Measurements from ENCODE around the gene PSMB9.
A peak's percentile ranks its signal among the peaks of the same experiment; 100 is the strongest.
"Not testable (repeated sequence)": the region's sequence is repeated elsewhere in the genome, so short reads cannot be mapped to it uniquely, and the experiment has no call there.

PSMB9 gene

GRCh38 chr6:32853541-32854375, at the start of gene PSMB9, which contains the start of gene TAP1:
TSS of gene PSMB9 (plus strand) at chr6:32854192. CDS start at chr6:32854230, 38 bp downstream.
TSS of gene TAP1 (minus strand) at chr6:32853704. CDS start at chr6:32853636, 68 bp downstream.
- DNase-seq, result peak; percentile 63 to 98 (median 93)

- DNase-seq, result not testable (repeated sequence)
These were observed 48.6 kb upstream of the PSMB9 start for GRCh38 chr6:32805404-32805803.

- DNase-seq, result no peak
These were observed 46.9 kb upstream of the PSMB9 start for GRCh38 chr6:32807020-32807580.

DNA sequence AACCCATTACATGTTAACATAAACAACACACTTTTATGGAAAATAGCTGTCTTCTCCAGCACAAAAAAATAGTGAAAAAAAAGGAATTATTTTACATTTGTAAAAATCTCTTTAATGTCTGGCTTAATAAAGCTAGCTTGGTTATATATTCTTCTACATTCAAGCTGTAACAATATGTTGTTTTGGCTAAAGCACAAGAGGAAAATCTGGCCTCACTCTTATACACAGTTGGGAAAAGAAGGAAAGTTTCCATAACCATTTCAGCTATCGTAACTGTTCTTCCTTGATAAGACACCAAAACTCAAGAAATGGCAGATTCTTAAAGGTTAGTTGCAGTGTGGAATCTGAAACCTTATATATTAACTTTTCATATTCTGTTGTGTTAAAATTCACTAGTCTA, 44.8 kb upstream of the PSMB9 start:
- no peak for DNase-seq

GRCh38 chr6:32814145-32814544, 39.8 kb upstream of the PSMB9 start:
- DNase-seq, result no peak

GRCh38 chr6:32815115-32815514, 38.9 kb upstream of the PSMB9 start:
- DNase-seq, result no peak

- DNase-seq, result no peak
These were observed 38.0 kb upstream of the PSMB9 start for GRCh38 chr6:32815996-32816395.

DNA sequence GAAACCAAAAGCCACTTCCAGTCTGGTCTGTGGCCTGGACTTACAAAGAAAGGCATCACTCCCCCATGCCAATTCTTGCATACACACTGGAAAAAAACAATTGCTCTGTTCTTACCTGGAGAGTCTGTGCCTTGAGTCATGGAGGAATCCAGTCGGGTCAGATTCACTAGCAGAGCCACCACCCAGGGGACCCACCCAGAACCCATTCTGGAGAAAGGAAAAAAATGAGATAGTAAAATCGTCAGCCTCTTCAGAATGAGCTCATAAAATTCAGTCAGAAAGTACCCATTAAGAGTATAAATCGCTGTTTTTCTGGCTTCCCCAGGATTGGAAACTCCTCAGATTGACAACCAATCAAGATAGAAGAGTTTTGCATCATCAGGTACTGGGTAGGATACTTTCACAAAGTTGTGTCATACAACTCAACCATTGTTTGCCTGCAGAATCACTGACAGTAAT, 37.2 kb upstream of the PSMB9 start, which contains the start of gene HLA-DOB:
Gene HLA-DOB (minus strand): TSS at position 257 of the 459 bp plus-strand sequence. CDS start 51 bp downstream, at position 206.
- no peak for DNase-seq

- DNase-seq, result no peak
These were observed 35.1 kb upstream of the PSMB9 start for GRCh38 chr6:32818867-32819266.

DNA sequence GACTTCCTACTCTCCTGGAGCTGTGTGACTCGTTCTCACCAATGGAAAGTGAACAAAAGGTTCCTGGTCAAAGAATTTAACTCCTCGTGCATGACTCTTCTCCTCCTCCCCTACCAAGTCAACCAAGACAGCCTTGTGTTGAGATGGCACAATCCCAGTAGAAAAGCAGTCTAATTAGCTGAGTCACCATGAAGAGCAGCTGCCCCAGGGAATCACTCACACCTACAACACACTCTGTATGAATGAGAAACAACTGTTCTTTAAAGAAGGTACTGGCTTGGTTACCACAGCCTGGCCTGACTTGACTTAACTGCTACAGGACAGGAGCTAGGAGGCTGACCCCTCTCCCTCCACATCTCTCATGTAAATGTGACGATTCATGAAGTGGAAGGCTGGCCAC, 34.3 kb upstream of the PSMB9 start:
- peak in 1 of 58 donors; percentile 8 for DNase-seq

DNA sequence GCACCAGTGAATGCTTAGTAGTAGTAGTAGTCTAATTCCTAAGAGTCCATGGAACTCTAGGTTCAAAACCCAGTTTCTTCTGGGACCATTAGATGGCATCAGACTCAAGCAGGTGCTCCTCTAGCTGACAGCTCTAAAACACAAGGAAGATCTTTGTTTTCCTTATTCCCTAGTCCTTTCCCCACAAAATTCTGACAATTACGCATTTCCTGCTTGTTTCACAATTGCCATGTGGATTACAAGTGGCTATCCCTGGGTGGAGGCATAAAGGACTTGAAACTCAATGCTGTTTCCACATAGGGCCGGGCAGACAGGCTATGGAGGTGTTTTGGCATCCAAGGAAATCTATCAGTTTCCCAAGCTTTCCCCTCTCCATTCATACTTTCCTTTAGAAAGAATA, 28.0 kb upstream of the PSMB9 start:
- peak in 2 of 58 donors; percentile 1 to 3 for DNase-seq

GRCh38 chr6:32827025-32827424, 27.0 kb upstream of the PSMB9 start:
- no peak for DNase-seq

DNA sequence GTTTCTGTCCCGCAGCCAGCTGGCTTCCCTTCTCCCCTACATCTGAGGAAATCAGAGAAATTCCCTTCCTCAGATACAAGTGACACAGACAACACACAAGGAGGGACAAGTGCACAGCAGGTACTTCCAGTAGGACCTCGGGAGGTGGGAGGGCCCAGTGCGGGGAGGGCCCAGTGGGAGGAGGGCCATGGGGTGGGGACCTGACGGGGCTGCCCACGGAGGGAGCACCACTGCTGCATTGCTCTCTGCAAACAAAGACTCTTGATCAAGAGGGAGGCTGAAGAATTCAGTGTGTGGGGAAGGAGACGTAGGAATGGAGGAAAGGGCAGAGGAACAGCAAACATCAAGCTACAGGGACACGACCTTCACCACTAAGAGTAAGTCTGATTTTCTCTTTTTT, 24.5 kb upstream of the PSMB9 start:
- DNase-seq, result no peak

DNA sequence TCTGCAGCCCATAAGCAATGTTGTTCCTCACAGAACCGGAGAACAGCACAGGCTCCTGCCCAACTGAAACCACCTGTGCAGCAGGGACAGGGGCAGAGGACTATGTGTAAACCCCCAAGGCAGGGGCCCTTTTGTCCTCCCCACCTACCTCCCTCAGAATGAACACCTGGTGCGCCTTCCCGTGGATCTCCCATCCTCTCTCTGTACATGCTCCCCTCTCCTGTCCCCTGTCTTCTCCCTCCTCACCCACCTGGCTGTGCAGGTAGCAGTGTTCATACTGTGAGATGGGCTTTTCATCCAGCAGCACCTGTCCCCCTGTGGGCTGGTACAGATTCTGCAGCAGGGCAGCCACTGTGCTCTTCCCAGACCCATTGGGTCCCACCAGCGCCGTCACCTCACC, 24.0 kb upstream of the PSMB9 start:
- no peak for DNase-seq

- DNase-seq, result no peak
These were observed 23.1 kb upstream of the PSMB9 start for GRCh38 chr6:32830936-32831335.

- no peak for DNase-seq
These were observed 21.5 kb upstream of the PSMB9 start for GRCh38 chr6:32832535-32832934.

GRCh38 chr6:32833664-32834063, 20.3 kb upstream of the PSMB9 start:
- DNase-seq, result no peak

GRCh38 chr6:32835167-32835893, 18.7 kb upstream of the PSMB9 start:
- DNase-seq, result no peak

DNA sequence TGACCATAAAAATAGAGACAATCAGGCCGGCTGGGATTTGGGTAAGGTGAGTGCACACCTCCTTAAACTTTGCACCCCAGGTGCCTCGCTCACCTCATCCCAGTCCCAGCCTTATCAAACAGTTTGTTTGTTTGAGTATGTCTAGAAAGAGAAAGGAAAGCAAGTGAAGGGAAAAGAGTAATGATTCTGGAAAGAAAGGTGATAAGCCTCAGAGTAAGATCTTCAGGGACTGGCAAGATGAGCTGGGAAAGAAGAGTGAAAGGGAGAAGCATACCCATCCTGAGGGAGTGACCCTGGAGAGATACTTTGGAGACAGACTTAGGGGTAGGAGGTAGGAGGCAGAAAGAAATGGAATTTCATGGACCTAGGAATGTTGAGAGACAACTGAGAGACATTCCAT, 17.1 kb upstream of the PSMB9 start:
- DNase-seq, result no peak

DNA sequence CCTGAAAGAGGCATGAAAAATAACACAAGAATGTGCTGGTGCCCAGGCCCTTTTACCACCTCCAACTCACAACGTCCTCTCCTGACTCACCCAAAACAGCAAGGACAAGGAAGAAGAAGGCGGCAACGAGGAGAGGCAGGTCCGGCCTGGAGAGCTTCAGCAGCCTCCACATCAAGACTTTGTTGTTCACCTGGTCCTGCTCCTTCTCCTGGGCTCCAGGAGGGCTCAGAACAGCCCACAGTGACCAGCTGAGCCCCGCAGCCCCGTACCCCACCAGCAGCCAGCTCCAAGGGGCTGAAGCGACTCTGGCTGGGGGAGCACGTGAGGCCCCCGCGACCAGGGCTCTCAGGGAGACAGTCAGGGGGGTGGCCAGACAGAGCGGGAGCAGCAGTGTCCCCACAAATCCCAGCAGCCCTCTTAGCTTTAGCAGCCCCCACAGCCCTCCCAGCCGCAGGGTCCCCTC, 16.3 kb upstream of the PSMB9 start:
- DNase-seq, result peak in 4 of 58 donors; percentile 34 to 47 (median 38)

GRCh38 chr6:32838114-32838958, 15.7 kb upstream of the PSMB9 start, which contains the start of gene TAP2:
TSS of gene TAP2 (minus strand) at chr6:32838739. CDS start at chr6:32838233, 506 bp downstream.
- peak; percentile 40 to 99 (median 90) for DNase-seq

Data from anterior cingulate cortex (tissue), 58 donors.